ENCODE data around the gene NLRC3.
"Not testable (repeated sequence)": the region's sequence is repeated elsewhere in the genome, so short reads cannot be mapped to it uniquely, and the experiment has no call there.

NLRC3 gene

GRCh38 chr16:3542601-3543373 lies 34.4 kb downstream of the NLRC3 start:
- no peak for DNase-seq

GRCh38 chr16:3541527-3542155 lies 35.6 kb downstream of the NLRC3 start:
- DNase-seq: no peak

GRCh38 chr16:3538222-3538621 lies 39.0 kb downstream of the NLRC3 start:
- DNase-seq: no peak

- DNase-seq: no peak
Measured at GRCh38 chr16:3536851-3537250, 40.4 kb downstream of the NLRC3 start.

- DNase-seq: no peak
Measured at GRCh38 chr16:3536271-3536731, 40.9 kb downstream of the NLRC3 start.

GRCh38 chr16:3534126-3534525 lies 43.1 kb downstream of the NLRC3 start:
- DNase-seq: no peak

- no peak for DNase-seq
Measured at GRCh38 chr16:3532741-3533140, 44.5 kb downstream of the NLRC3 start.

GRCh38 chr16:3530371-3530914 lies 46.8 kb downstream of the NLRC3 start:
- DNase-seq: no peak

GRCh38 chr16:3529175-3529574 lies 48.0 kb downstream of the NLRC3 start:
- no peak for DNase-seq

- no peak for DNase-seq
Measured at GRCh38 chr16:3528406-3528805, 48.8 kb downstream of the NLRC3 start.

GRCh38 chr16:3527216-3527829 lies 49.9 kb downstream of the NLRC3 start:
- not testable (repeated sequence) for DNase-seq

GRCh38 chr16:3525951-3526350 lies 51.3 kb downstream of the NLRC3 start:
- no peak for DNase-seq

GRCh38 chr16:3523281-3523680 lies 53.9 kb downstream of the NLRC3 start:
- DNase-seq: no peak

- no peak for DNase-seq
Measured at GRCh38 chr16:3520841-3521240, 56.4 kb downstream of the NLRC3 start.

GRCh38 chr16:3520413-3520812 lies 56.8 kb downstream of the NLRC3 start:
- no peak for DNase-seq

- no peak for DNase-seq
Measured at GRCh38 chr16:3519581-3519980, 57.6 kb downstream of the NLRC3 start.

- no peak for DNase-seq
Measured at GRCh38 chr16:3518986-3519348, 58.2 kb downstream of the NLRC3 start.

GRCh38 chr16:3518292-3518985 lies 58.8 kb downstream of the NLRC3 start:
- DNase-seq: no peak

- DNase-seq: no peak
Measured at GRCh38 chr16:3515897-3516296, 61.3 kb downstream of the NLRC3 start.

- no peak for DNase-seq
Measured at GRCh38 chr16:3514621-3515020, 62.6 kb downstream of the NLRC3 start.

GRCh38 chr16:3513892-3514583 lies 63.2 kb downstream of the NLRC3 start:
- DNase-seq: no peak

Measured in 8988T (cell line).